Kidney (tissue), 14 donors: Measurements from ENCODE around the gene RBM6. TPM values are rescaled to one million over a fixed set of nuclear protein-coding genes. Genes with fewer than 3 reads are reported as not detected.
A peak's percentile ranks its signal among the peaks of the same experiment; 100 is the strongest.
"Not testable (repeated sequence)": the region's sequence is repeated elsewhere in the genome, so short reads cannot be mapped to it uniquely, and the experiment has no call there.

Source experiments
- DNase-seq, 5 donors: peaks; one replicate each; pipeline ENCODE4 v3.0.0-alpha.2; 2013 to 2020
- FAIRE-seq: peaks from 2 replicates; lab custom pipeline; 2012; peaks lifted over from hg19 to GRCh38; lab: Jason Lieb, UNC
- H3K27ac ChIP-seq, 2 donors: one replicate each; pipeline ENCODE4 v1.7.0; 2013; ENCODE audit warnings: low read depth in 2 of 2, low read length in 2 of 2, inconsistent platforms in 1 of 2
- H3K27me3 ChIP-seq: one replicate; pipeline ENCODE4 v1.7.1; 2013; ENCODE audit warnings: low read length, inconsistent platforms; ENCODE audit not compliant: control insufficient read depth, insufficient read depth
- H3K36me3 ChIP-seq, 3 donors: one replicate each; pipeline versions ENCODE4 v1.7.0 to v1.7.1; 2013; ENCODE audit warnings: low read length in 3 of 3, control low read depth in 1 of 3, inconsistent platforms in 1 of 3; ENCODE audit not compliant: insufficient read depth in 3 of 3, control insufficient read depth in 2 of 3
- H3K4me1 ChIP-seq, 3 donors: one replicate each; pipeline versions ENCODE4 v1.7.0 to v1.7.1; 2013; ENCODE audit warnings: low read length in 3 of 3, inconsistent platforms in 1 of 3, low read depth in 1 of 3; ENCODE audit not compliant: control insufficient read depth in 2 of 3, insufficient read depth in 2 of 3
- H3K4me3 ChIP-seq, 3 donors: one replicate each; pipeline versions ENCODE4 v1.7.0 to v1.8.1; 2013; ENCODE audit warnings: low read length in 3 of 3, control low read depth in 1 of 3, inconsistent platforms in 1 of 3
- H3K9ac ChIP-seq, 3 donors: one replicate each; pipeline versions ENCODE4 v1.7.0 to v1.7.1; 2013; ENCODE audit warnings: low read length in 3 of 3, control low read depth in 1 of 3, inconsistent platforms in 1 of 3
- H3K9me3 ChIP-seq, 3 donors: one replicate each; pipeline versions ENCODE4 v1.7.0 to v1.7.1; 2013; ENCODE audit warnings: low read length in 3 of 3, control low read depth in 1 of 3, inconsistent platforms in 1 of 3; ENCODE audit not compliant: control insufficient read depth in 2 of 3, insufficient read depth in 1 of 3
- CTCF ChIP-seq: IDR thresholded peaks from 3 replicates; pipeline ENCODE4 v1.5.1; 2012; ENCODE audit warnings: mild to moderate bottlenecking, moderate library complexity, borderline replicate concordance; ENCODE audit not compliant: insufficient read depth; ENCODE audit errors: extremely low read depth
- intact Hi-C: fragments of 100-400 bp; cut with DNase I; formaldehyde crosslinking; loops from one replicate; pipeline ENCODE4 v1.11.1; 2022
- polyA plus RNA-seq: library from polyadenylated mRNA; stranded (reverse); fragments of 350-450 nt; fragmentation: Illumina TruSeq; extraction: RNeasy Lipid Tissue Mini Kit (QIAGEN cat#74804); gene quantifications from one replicate; pipeline ENCODE4 v1.2.3, GENCODE V29; 2014; ENCODE audit warnings: low read depth, low replicate concordance; ENCODE audit not compliant: insufficient read depth
- total RNA-seq: library from RNA; stranded (reverse); fragmentation: NEBNext Ultra II Directional; extraction: Animal tissue kit (Norgen Biotek cat#: 25700); gene quantifications from one replicate; pipeline ENCODE4 v1.2.1, GENCODE V29; 2021
- donor health status: control.
- donor health status: control.
- donor health status: control.
- donor health status: control.
- donor health status: control.
- donor health status: DM: yes; HTN: yes; CAD: no.
- donor health status: Normal renal cell carcinoma (clear cell type).

The RBM6 gene
- total and polyA plus RNA-seq, 2 donors from 2014 or later, result 72.0 to 90.0 TPM

GRCh38 chr3:49916686-49917085 is 23.3 kb upstream of the RBM6 start:
- TF ChIP-seq CTCF, result no peak
- no peak for DNase-seq
- H3K4me3 ChIP-seq, result no peak overlapping the region
- peaks cover 0 to 10% (median 5%) of the 10 kb centered on the region in 3 donors for H3K36me3 ChIP-seq
- no peak for FAIRE-seq
- no peaks in the 10 kb centered on the region for H3K27me3 ChIP-seq
- no peak overlapping the region for H3K9ac ChIP-seq
- no peaks in the 10 kb centered on the region for H3K4me1 ChIP-seq
- H3K9me3 ChIP-seq, result no peaks in the 10 kb centered on the region
- intact Hi-C loops, result no loop called here
- no peak overlapping the region for H3K27ac ChIP-seq

- H3K4me3 ChIP-seq, H3K36me3 ChIP-seq, H3K9me3 ChIP-seq, H3K4me1 ChIP-seq, H3K9ac ChIP-seq, H3K27me3 ChIP-seq, H3K27ac ChIP-seq, FAIRE-seq, intact Hi-C loops: not testable (repeated sequence)
- peak in 1 of 5 donors; percentile 9 for DNase-seq
Observed at GRCh38 chr3:49917806-49918590, 22.0 kb upstream of the RBM6 start.

- peaks cover 0 to 8% (median 0%) of the 10 kb centered on the region in 3 donors for H3K4me1 ChIP-seq
- TF ChIP-seq CTCF, result no peak
- intact Hi-C loops, result no loop called here
- H3K9ac ChIP-seq, result no peak overlapping the region
- DNase-seq (no peak), FAIRE-seq (no peak)
- no peak overlapping the region for H3K4me3 ChIP-seq
- no peaks in the 10 kb centered on the region for H3K27me3 ChIP-seq
- no peaks in the 10 kb centered on the region for H3K36me3 ChIP-seq
- no peak overlapping the region for H3K27ac ChIP-seq
- H3K9me3 ChIP-seq, result no peaks in the 10 kb centered on the region
Observed at GRCh38 chr3:49924683-49925082, 15.3 kb upstream of the RBM6 start.

GRCh38 chr3:49925485-49925884 is 14.5 kb upstream of the RBM6 start:
- Histone ChIP-seq H3K4me1 (peaks cover 0 to 14% (median 6%) of the 10 kb centered on the region in 3 donors), H3K27ac (no peak overlapping the region), H3K9me3 (no peaks in the 10 kb centered on the region), H3K27me3 (no peaks in the 10 kb centered on the region), H3K4me3 (no peak overlapping the region), H3K9ac (no peak overlapping the region), H3K36me3 (no peaks in the 10 kb centered on the region)
- intact Hi-C loops, result no loop called here
- FAIRE-seq, result no peak
- no peak for DNase-seq
- no peak for TF ChIP-seq CTCF
